Amniotic epithelial cell (primary cell): Measurements from ENCODE around the gene HADHA.

Experiments used
- DNase-seq: peaks from one replicate; pipeline ENCODE4 v3.0.0-alpha.2; 2010; ENCODE audit warnings: low read depth

The HADHA gene

GRCh38 chr2:26245231-26245732 lies 850 bp upstream of the HADHA start:
- peak; percentile 51 for DNase-seq

GRCh38 chr2:26243470-26244308 lies 743 bp downstream of the HADHA start:
- DNase-seq = peak; percentile 36

GRCh38 chr2:26241928-26242436 lies 2.5 kb downstream of the HADHA start:
- DNase-seq = no peak

- peak; percentile 31 for DNase-seq
Measured at GRCh38 chr2:26238311-26238958, 6.0 kb downstream of the HADHA start.

GRCh38 chr2:26237868-26238267 lies 6.6 kb downstream of the HADHA start:
- no peak for DNase-seq

GRCh38 chr2:26235089-26235488 lies 9.3 kb downstream of the HADHA start:
- no peak for DNase-seq

- DNase-seq = no peak
Measured at GRCh38 chr2:26230806-26231205, 13.6 kb downstream of the HADHA start.

- no peak for DNase-seq
Measured at GRCh38 chr2:26229595-26229994, 14.8 kb downstream of the HADHA start.

GRCh38 chr2:26224095-26224494 lies 20.3 kb downstream of the HADHA start:
- DNase-seq = no peak

- DNase-seq = no peak
Measured at GRCh38 chr2:26223018-26223417, 21.4 kb downstream of the HADHA start.

- DNase-seq = no peak
Measured at GRCh38 chr2:26217720-26218119, 26.7 kb downstream of the HADHA start.

GRCh38 chr2:26216587-26216986 lies 27.8 kb downstream of the HADHA start:
- no peak for DNase-seq

GRCh38 chr2:26215833-26216232 lies 28.6 kb downstream of the HADHA start:
- no peak for DNase-seq

- DNase-seq = no peak
Measured at GRCh38 chr2:26214759-26215158, 29.7 kb downstream of the HADHA start.

GRCh38 chr2:26212011-26212410 lies 32.4 kb downstream of the HADHA start:
- no peak for DNase-seq

- no peak for DNase-seq
Measured at GRCh38 chr2:26203906-26204305, 40.5 kb downstream of the HADHA start.

- no peak for DNase-seq
Measured at GRCh38 chr2:26202981-26203490, 41.4 kb downstream of the HADHA start.

- no peak for DNase-seq
Measured at GRCh38 chr2:26197516-26197915, 46.9 kb downstream of the HADHA start.

GRCh38 chr2:26196683-26197418 lies 47.6 kb downstream of the HADHA start:
- no peak for DNase-seq

- DNase-seq = peak; percentile 58
Measured at GRCh38 chr2:26195040-26195984, 49.1 kb downstream of the HADHA start.
